DND-41 (cell line): ENCODE measurements around the gene IGFBP2.

ENCODE experiments used
- CTCF ChIP-seq: IDR thresholded peaks from 2 replicates; pipeline ENCODE4 v1.5.1; 2012; ENCODE audit warnings: borderline replicate concordance, low read length, moderate library complexity, mild to moderate bottlenecking; ENCODE audit not compliant: poor library complexity, severe bottlenecking; ENCODE audit errors: extremely low read depth
- EZH2 ChIP-seq: IDR thresholded peaks from 3 replicates; pipeline ENCODE4 v1.6.1; 2012; ENCODE audit warnings: borderline replicate concordance, low read depth, mild to moderate bottlenecking, moderate library complexity, low read length, inconsistent platforms; ENCODE audit not compliant: severe bottlenecking

GRCh38 chr2:216665717-216666116 is 32.5 kb downstream of the IGFBP2 start:
- TF ChIP-seq CTCF, result no peak
- TF ChIP-seq EZH2, result no peak
